Right atrium auricular region (tissue), 2 donors: ENCODE data around the gene SNRPA. TPM values are rescaled to one million over a fixed set of nuclear protein-coding genes. Genes with fewer than 3 reads are reported as not detected.

Experiments used
- DNase-seq: peaks from one replicate; pipeline ENCODE4 v3.0.0-alpha.2; 2019; ENCODE audit warnings: low spot score
- H3K27ac ChIP-seq, 2 donors: fragments of 200-600 bp; sonication (generic); 1 replicate in 1 of 2; 2 replicates in 1 of 2; pipeline ENCODE4 v1.5.1; 2016 to 2019
- H3K27me3 ChIP-seq, 2 donors: fragments of 200-600 bp; sonication (generic); one replicate each; pipeline versions ENCODE4 v1.5.1 to v1.6.0; 2017 to 2019
- H3K36me3 ChIP-seq: fragments of 200-600 bp; sonication (generic); one replicate; pipeline ENCODE4 v1.5.1; 2016
- H3K4me1 ChIP-seq, 2 donors: fragments of 200-600 bp; sonication (generic); one replicate each; pipeline versions ENCODE4 v1.5.1 to v1.6.0; 2017 to 2019
- H3K4me3 ChIP-seq, 2 donors: fragments of 200-600 bp; sonication (generic); 1 replicate in 1 of 2; 2 replicates in 1 of 2; pipeline ENCODE4 v1.5.1; 2017 to 2019; ENCODE audit warnings: mild to moderate bottlenecking in 1 of 2, moderate library complexity in 1 of 2
- H3K9me3 ChIP-seq, 2 donors: fragments of 200-600 bp; sonication (generic); one replicate each; pipeline ENCODE4 v1.5.1; 2019
- CTCF ChIP-seq, 2 donors: fragments of 200-600 bp; sonication (generic); IDR thresholded peaks; one replicate each; pipeline ENCODE4 v1.5.1; 2019; ENCODE audit warnings: antibody characterized with exemption in 2 of 2
- total RNA-seq, 2 donors: library from RNA; depleted of rRNA; stranded (reverse); fragments of >200 nt; gene quantifications; one replicate each; pipeline ENCODE4 v1.1.0, GENCODE V29; 2016

Gene SNRPA
- total RNA-seq, 2 donors from 2014 or later, result 30.7 to 32.9 TPM

DNA sequence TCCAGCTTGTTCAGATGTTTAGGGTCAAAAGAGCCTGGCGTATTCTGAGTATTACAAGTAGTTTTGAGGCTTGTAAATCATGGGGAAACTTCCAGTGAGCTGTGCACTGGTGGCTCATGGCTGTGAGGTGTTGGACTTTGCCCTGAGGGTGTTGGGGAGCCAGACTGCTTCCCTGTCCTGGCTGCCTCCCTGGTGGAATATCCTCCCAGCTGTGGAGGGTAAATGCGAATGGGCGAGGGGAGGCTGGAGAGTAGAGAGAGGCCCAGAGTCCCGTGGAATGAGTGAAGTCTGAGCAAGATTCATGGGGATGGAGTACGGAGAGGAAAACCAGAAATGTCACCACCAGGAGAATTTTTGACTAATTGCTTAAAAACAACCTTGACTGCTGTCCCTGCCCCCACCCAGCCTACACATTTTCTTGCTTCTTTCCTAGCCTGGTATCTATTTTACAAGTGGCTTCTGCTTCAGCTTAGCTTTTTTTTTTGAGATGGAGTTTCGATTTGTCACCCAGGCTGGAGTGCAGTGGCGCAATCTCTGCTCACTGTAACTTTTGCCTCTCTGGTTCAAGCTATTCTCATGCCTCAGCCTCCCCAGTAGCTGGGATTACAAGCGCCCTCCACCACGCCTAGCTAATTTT lies 3.7 kb downstream of the SNRPA start:
- Histone ChIP-seq H3K4me3 (no peak overlapping the region), H3K4me1 (peaks cover 0 to 37% of the 10 kb centered on the region in 2 donors)

DNA sequence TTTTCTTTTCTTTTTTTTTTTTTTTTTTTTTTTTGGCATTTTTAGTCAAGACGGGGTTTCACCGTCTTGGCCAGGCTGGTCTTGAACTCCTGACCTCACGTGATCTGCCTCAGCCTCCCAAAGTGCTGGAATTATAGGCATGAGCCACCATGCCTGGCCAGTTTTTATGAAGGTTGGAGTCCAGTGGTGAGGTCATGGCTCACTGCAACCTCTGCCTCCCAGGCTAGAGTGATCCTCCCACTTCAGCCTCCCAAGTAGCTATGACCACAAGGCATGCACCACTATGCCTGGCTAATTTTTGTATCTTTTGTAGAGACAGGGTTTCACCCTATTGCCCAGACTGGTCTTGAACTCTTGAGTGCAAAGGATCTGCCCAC lies 4.2 kb downstream of the SNRPA start:
- no peak for DNase-seq
- Histone ChIP-seq H3K9me3 (no peaks in the 10 kb centered on the region), H3K27ac (no peak overlapping the region), H3K36me3 (peaks cover 40% of the 10 kb centered on the region), H3K27me3 (no peaks in the 10 kb centered on the region), H3K4me1 (peaks cover 0 to 33% of the 10 kb centered on the region in 2 donors), H3K4me3 (no peak overlapping the region)
- TF ChIP-seq CTCF (IDR thresholded peaks at IDR 0.05), result no peak

More for the DNA sequence above, 3.7 kb downstream of the SNRPA start:
- no peak for TF ChIP-seq CTCF (IDR thresholded peaks at IDR 0.05)
- Histone ChIP-seq H3K36me3 (peaks cover 35% of the 10 kb centered on the region), H3K27me3 (no peaks in the 10 kb centered on the region), H3K9me3 (no peaks in the 10 kb centered on the region), H3K27ac (no peak overlapping the region)
- no peak for DNase-seq

GRCh38 chr19:40755791-40756190 lies 4.8 kb downstream of the SNRPA start:
- TF ChIP-seq CTCF (IDR thresholded peaks at IDR 0.05), result no peak
- Histone ChIP-seq H3K9me3 (no peaks in the 10 kb centered on the region), H3K27ac (no peak overlapping the region), H3K27me3 (no peaks in the 10 kb centered on the region), H3K36me3 (peaks cover 45% of the 10 kb centered on the region), H3K4me1 (peaks cover 0 to 33% of the 10 kb centered on the region in 2 donors), H3K4me3 (no peak overlapping the region)
- no peak for DNase-seq

DNA sequence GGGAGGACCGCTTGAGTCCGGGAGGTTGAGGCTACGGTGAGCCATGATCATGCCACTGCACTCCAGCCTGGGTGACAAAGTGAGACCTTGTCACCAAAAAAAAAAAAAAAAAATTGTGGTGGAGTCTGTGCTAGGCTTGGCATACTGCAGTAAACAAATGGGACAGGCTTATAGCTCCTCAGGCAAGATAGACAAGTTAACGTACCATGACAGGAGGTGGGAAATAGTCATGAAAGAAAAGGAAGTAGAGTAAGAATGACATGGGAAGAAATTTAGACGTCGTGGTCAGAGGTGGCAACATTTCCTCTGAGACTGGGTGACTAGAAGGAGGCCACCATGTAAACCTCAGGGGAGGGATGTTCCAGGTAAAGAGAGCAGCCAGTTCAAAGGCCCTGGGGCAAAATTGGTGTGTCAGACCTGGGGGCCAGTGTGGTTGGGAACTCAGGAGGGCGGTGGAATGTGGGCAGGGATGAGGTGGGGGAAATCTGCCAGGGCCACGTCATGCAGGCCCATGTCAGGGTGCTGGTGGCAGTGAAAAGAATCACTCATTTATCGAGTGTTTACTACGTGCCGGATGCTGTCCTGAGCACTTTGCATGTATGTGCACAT lies 5.6 kb downstream of the SNRPA start:
- peaks cover 51% of the 10 kb centered on the region for H3K36me3 ChIP-seq
- no peaks in the 10 kb centered on the region for H3K27me3 ChIP-seq
- H3K27ac ChIP-seq, result no peak overlapping the region
- no peak for TF ChIP-seq CTCF (IDR thresholded peaks at IDR 0.05)
- H3K4me1 ChIP-seq, result peaks cover 0 to 30% of the 10 kb centered on the region in 2 donors
- H3K4me3 ChIP-seq, result no peak overlapping the region
- H3K9me3 ChIP-seq, result no peaks in the 10 kb centered on the region
- no peak for DNase-seq

DNA sequence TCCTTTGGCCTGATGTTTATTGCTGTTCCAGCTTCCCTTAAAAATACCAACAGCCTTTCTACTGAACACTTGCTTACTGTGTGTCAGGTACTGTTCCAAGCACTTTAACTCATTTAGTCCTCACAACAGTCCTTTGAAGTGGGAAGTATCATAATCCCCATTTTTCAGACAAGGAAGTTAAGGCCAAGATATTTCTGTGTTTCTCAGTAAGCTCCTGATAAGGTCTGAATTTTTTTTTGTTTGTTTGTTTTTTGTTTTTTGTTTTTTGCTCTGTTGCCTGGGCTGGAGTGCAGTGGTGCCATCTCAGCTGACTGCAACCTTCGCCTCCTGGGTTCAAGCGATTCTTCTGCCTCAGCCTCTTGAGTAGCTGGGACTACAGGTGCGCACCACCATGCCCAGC lies 7.5 kb downstream of the SNRPA start:
- H3K27me3 ChIP-seq, result no peaks in the 10 kb centered on the region
- no peaks in the 10 kb centered on the region for H3K9me3 ChIP-seq
- H3K36me3 ChIP-seq, result peaks cover 69% of the 10 kb centered on the region
- H3K27ac ChIP-seq, result no peak overlapping the region
- no peak for DNase-seq
- no peak overlapping the region for H3K4me3 ChIP-seq
- H3K4me1 ChIP-seq, result peaks cover 0 to 15% of the 10 kb centered on the region in 2 donors
- no peak for TF ChIP-seq CTCF (IDR thresholded peaks at IDR 0.05)
